WTC11 (cell line): Measurements from ENCODE around the gene ADRA2C.

Source experiments
- CREB1 ChIP-seq: sonication (generic); formaldehyde crosslinking; IDR thresholded peaks from 2 replicates; pipeline ENCODE4 v1.8.0; 2023; ENCODE audit warnings: mild to moderate bottlenecking, missing genetic modification reagents
- FOXJ3 ChIP-seq: sonication (generic); formaldehyde crosslinking; IDR thresholded peaks from 2 replicates; pipeline ENCODE4 v1.9.0; 2021; ENCODE audit warnings: missing genetic modification reagents, mild to moderate bottlenecking, borderline replicate concordance
- NR3C1 ChIP-seq: sonication (generic); formaldehyde crosslinking; conservative IDR thresholded peaks from 2 replicates; pipeline ENCODE4 v1.8.1; 2023; ENCODE audit warnings: low read depth, mild to moderate bottlenecking, missing genetic modification reagents
- TF ChIP-seq, protein P1 (sequence below): sonication (generic); formaldehyde crosslinking; IDR thresholded peaks from 2 replicates; pipeline ENCODE4 v1.8.1; 2023; ENCODE audit warnings: mild to moderate bottlenecking, missing genetic modification reagents
- TF ChIP-seq, protein P2 (sequence below): fragments of 200-600 bp; IDR thresholded peaks from 2 replicates; pipeline ENCODE4 v1.8.0; 2022; ENCODE audit warnings: antibody characterized with exemption
- TF ChIP-seq, protein P3 (sequence below): sonication (generic); formaldehyde crosslinking; IDR thresholded peaks from 2 replicates; pipeline ENCODE4 v1.8.1; 2023; ENCODE audit warnings: mild to moderate bottlenecking, missing genetic modification reagents

DNA sequence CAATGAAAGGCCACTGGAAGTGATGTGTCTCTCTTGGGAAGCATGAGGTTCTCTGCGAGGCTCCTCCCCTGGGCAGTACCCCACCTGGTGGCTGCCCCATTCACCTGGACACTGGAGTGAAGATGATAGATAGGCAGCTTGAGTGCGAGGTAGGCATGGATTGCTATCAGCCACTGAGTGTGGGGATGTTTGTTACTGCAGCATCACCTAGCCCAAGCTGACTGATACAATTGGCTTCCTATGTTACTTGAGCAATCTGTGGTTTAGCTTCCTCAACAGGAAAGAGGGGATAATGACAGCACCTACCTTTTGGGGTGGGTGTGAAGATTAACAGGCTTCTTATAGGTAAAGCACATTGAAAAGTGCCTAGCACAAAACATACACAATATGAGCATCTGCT lies 30.8 kb downstream of the ADRA2C start:
- TF ChIP-seq, protein P1, sequence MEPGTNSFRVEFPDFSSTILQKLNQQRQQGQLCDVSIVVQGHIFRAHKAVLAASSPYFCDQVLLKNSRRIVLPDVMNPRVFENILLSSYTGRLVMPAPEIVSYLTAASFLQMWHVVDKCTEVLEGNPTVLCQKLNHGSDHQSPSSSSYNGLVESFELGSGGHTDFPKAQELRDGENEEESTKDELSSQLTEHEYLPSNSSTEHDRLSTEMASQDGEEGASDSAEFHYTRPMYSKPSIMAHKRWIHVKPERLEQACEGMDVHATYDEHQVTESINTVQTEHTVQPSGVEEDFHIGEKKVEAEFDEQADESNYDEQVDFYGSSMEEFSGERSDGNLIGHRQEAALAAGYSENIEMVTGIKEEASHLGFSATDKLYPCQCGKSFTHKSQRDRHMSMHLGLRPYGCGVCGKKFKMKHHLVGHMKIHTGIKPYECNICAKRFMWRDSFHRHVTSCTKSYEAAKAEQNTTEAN (CRISPR knock-in tag): no peak
- TF ChIP-seq NR3C1 (CRISPR knock-in tag) (no peak), FOXJ3 (CRISPR knock-in tag) (no peak), CREB1 (CRISPR knock-in tag) (no peak)
- TF ChIP-seq, protein P2, sequence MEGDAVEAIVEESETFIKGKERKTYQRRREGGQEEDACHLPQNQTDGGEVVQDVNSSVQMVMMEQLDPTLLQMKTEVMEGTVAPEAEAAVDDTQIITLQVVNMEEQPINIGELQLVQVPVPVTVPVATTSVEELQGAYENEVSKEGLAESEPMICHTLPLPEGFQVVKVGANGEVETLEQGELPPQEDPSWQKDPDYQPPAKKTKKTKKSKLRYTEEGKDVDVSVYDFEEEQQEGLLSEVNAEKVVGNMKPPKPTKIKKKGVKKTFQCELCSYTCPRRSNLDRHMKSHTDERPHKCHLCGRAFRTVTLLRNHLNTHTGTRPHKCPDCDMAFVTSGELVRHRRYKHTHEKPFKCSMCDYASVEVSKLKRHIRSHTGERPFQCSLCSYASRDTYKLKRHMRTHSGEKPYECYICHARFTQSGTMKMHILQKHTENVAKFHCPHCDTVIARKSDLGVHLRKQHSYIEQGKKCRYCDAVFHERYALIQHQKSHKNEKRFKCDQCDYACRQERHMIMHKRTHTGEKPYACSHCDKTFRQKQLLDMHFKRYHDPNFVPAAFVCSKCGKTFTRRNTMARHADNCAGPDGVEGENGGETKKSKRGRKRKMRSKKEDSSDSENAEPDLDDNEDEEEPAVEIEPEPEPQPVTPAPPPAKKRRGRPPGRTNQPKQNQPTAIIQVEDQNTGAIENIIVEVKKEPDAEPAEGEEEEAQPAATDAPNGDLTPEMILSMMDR: no peak
- TF ChIP-seq, protein P3, sequence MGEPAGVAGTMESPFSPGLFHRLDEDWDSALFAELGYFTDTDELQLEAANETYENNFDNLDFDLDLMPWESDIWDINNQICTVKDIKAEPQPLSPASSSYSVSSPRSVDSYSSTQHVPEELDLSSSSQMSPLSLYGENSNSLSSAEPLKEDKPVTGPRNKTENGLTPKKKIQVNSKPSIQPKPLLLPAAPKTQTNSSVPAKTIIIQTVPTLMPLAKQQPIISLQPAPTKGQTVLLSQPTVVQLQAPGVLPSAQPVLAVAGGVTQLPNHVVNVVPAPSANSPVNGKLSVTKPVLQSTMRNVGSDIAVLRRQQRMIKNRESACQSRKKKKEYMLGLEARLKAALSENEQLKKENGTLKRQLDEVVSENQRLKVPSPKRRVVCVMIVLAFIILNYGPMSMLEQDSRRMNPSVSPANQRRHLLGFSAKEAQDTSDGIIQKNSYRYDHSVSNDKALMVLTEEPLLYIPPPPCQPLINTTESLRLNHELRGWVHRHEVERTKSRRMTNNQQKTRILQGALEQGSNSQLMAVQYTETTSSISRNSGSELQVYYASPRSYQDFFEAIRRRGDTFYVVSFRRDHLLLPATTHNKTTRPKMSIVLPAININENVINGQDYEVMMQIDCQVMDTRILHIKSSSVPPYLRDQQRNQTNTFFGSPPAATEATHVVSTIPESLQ (CRISPR knock-in tag): no peak
